ENCODE data around the gene EMID1.

The EMID1 gene

GRCh38 chr22:29202212-29203192 lies 3.2 kb upstream of the EMID1 start:
- no peaks in the 10 kb centered on the region for H3K9me3 Mint-ChIP-seq
- H3K36me3 Mint-ChIP-seq: no peaks in the 10 kb centered on the region
- H3K27ac Mint-ChIP-seq: peak overlapping the region; percentile 18
- H3K4me1 Mint-ChIP-seq: peaks cover 21% of the 10 kb centered on the region
- no peak overlapping the region for H3K4me3 Mint-ChIP-seq
- peak; percentile 93 for ATAC-seq
- peaks cover 78% of the 10 kb centered on the region for H3K27me3 Mint-ChIP-seq

- H3K4me1 Mint-ChIP-seq: peaks cover 26% of the 10 kb centered on the region
- H3K9me3 Mint-ChIP-seq: no peaks in the 10 kb centered on the region
- H3K27ac Mint-ChIP-seq: no peak overlapping the region
- no peak for ATAC-seq
- H3K27me3 Mint-ChIP-seq: peaks cover 81% of the 10 kb centered on the region
- no peak overlapping the region for H3K4me3 Mint-ChIP-seq
- no peaks in the 10 kb centered on the region for H3K36me3 Mint-ChIP-seq
Measured at GRCh38 chr22:29203488-29204454, 1.9 kb upstream of the EMID1 start.

GRCh38 chr22:29204455-29205183 lies 1.1 kb upstream of the EMID1 start:
- Mint-ChIP-seq H3K36me3 (no peaks in the 10 kb centered on the region), H3K9me3 (no peaks in the 10 kb centered on the region), H3K27ac (no peak overlapping the region), H3K27me3 (peaks cover 87% of the 10 kb centered on the region), H3K4me3 (no peak overlapping the region), H3K4me1 (peaks cover 32% of the 10 kb centered on the region)
- ATAC-seq: no peak

- no peak for ATAC-seq
- Mint-ChIP-seq H3K4me3 (no peak overlapping the region), H3K36me3 (no peaks in the 10 kb centered on the region), H3K4me1 (peaks cover 32% of the 10 kb centered on the region), H3K27me3 (peaks cover 85% of the 10 kb centered on the region), H3K9me3 (no peaks in the 10 kb centered on the region), H3K27ac (no peak overlapping the region)
Measured at GRCh38 chr22:29205252-29205593, 473 bp upstream of the EMID1 start.

GRCh38 chr22:29206372-29207242 lies 911 bp downstream of the EMID1 start:
- no peaks in the 10 kb centered on the region for H3K9me3 Mint-ChIP-seq
- H3K27me3 Mint-ChIP-seq: peaks cover 85% of the 10 kb centered on the region
- no peak overlapping the region for H3K27ac Mint-ChIP-seq
- ATAC-seq: no peak
- H3K4me3 Mint-ChIP-seq: peak overlapping the region; percentile 70
- H3K36me3 Mint-ChIP-seq: no peaks in the 10 kb centered on the region
- peaks cover 32% of the 10 kb centered on the region for H3K4me1 Mint-ChIP-seq

- Mint-ChIP-seq H3K36me3 (no peaks in the 10 kb centered on the region), H3K27ac (no peak overlapping the region), H3K9me3 (no peaks in the 10 kb centered on the region), H3K4me1 (peaks cover 28% of the 10 kb centered on the region), H3K4me3 (no peak overlapping the region), H3K27me3 (peaks cover 83% of the 10 kb centered on the region)
- no peak for ATAC-seq
Measured at GRCh38 chr22:29207243-29207550, 1.5 kb downstream of the EMID1 start.

GRCh38 chr22:29207562-29208501 lies 2.1 kb downstream of the EMID1 start:
- Mint-ChIP-seq H3K27me3 (peaks cover 85% of the 10 kb centered on the region), H3K9me3 (no peaks in the 10 kb centered on the region), H3K27ac (no peak overlapping the region), H3K36me3 (no peaks in the 10 kb centered on the region), H3K4me3 (no peak overlapping the region), H3K4me1 (peaks cover 21% of the 10 kb centered on the region)
- ATAC-seq: no peak

GRCh38 chr22:29208502-29208862 lies 2.8 kb downstream of the EMID1 start:
- Mint-ChIP-seq H3K36me3 (no peaks in the 10 kb centered on the region), H3K27ac (no peak overlapping the region), H3K4me1 (peaks cover 17% of the 10 kb centered on the region), H3K4me3 (no peak overlapping the region), H3K9me3 (no peaks in the 10 kb centered on the region), H3K27me3 (peaks cover 91% of the 10 kb centered on the region)
- no peak for ATAC-seq

GRCh38 chr22:29208879-29209623 lies 3.4 kb downstream of the EMID1 start:
- Mint-ChIP-seq H3K4me3 (no peak overlapping the region), H3K36me3 (no peaks in the 10 kb centered on the region), H3K9me3 (no peaks in the 10 kb centered on the region), H3K27ac (no peak overlapping the region), H3K27me3 (peaks cover 92% of the 10 kb centered on the region), H3K4me1 (peaks cover 17% of the 10 kb centered on the region)
- ATAC-seq: peak; percentile 49

- Mint-ChIP-seq H3K27me3 (peaks cover 92% of the 10 kb centered on the region), H3K9me3 (no peaks in the 10 kb centered on the region), H3K36me3 (no peaks in the 10 kb centered on the region), H3K4me1 (peaks cover 17% of the 10 kb centered on the region), H3K27ac (no peak overlapping the region), H3K4me3 (no peak overlapping the region)
- ATAC-seq: no peak
Measured at GRCh38 chr22:29209624-29209929, 3.9 kb downstream of the EMID1 start.

- no peaks in the 10 kb centered on the region for H3K9me3 Mint-ChIP-seq
- H3K36me3 Mint-ChIP-seq: no peaks in the 10 kb centered on the region
- no peak overlapping the region for H3K27ac Mint-ChIP-seq
- peaks cover 92% of the 10 kb centered on the region for H3K27me3 Mint-ChIP-seq
- no peak for ATAC-seq
- no peak overlapping the region for H3K4me3 Mint-ChIP-seq
- H3K4me1 Mint-ChIP-seq: peaks cover 17% of the 10 kb centered on the region
Measured at GRCh38 chr22:29211066-29211465, 5.4 kb downstream of the EMID1 start.

- Mint-ChIP-seq H3K36me3 (no peaks in the 10 kb centered on the region), H3K9me3 (no peaks in the 10 kb centered on the region), H3K27me3 (peaks cover 92% of the 10 kb centered on the region), H3K27ac (no peak overlapping the region), H3K4me3 (no peak overlapping the region), H3K4me1 (peaks cover 13% of the 10 kb centered on the region)
- no peak for ATAC-seq
Measured at GRCh38 chr22:29211466-29211865, 5.8 kb downstream of the EMID1 start.

GRCh38 chr22:29212743-29213142 lies 7.0 kb downstream of the EMID1 start:
- Mint-ChIP-seq H3K36me3 (no peaks in the 10 kb centered on the region), H3K9me3 (no peaks in the 10 kb centered on the region), H3K4me3 (no peak overlapping the region), H3K4me1 (peaks cover 10% of the 10 kb centered on the region), H3K27me3 (peaks cover 90% of the 10 kb centered on the region), H3K27ac (no peak overlapping the region)
- ATAC-seq: no peak
